ENCODE data around the gene ERAL1. TPM values are rescaled to one million over a fixed set of nuclear protein-coding genes. Genes with fewer than 3 reads are reported as not detected.
"Not testable (repeated sequence)": the region's sequence is repeated elsewhere in the genome, so short reads cannot be mapped to it uniquely, and the experiment has no call there.

ERAL1 gene
- total RNA-seq, 1 donor from 2014 or later: 38.5 TPM

- Mint-ChIP-seq H3K9me3 (ENCODE audit: unreplicated experiment) (no peaks in the 10 kb centered on the region), H3K4me1 (ENCODE audit: unreplicated experiment) (peaks cover 27% of the 10 kb centered on the region), H3K27me3 (ENCODE audit: unreplicated experiment) (no peaks in the 10 kb centered on the region), H3K27ac (ENCODE audit: unreplicated experiment) (no peak overlapping the region), H3K36me3 (ENCODE audit: unreplicated experiment) (peaks cover 11% of the 10 kb centered on the region), H3K4me3 (ENCODE audit: unreplicated experiment) (no peak overlapping the region)
- TF ChIP-seq CTCF (IDR thresholded peaks at IDR 0.05): no peak
- DNase-seq (ENCODE audit: extremely low spot score, unreplicated experiment): no peak
These were observed 27.1 kb upstream of the ERAL1 start for GRCh38 chr17:28827672-28828071.

- DNase-seq (ENCODE audit: extremely low spot score, unreplicated experiment): no peak
- Mint-ChIP-seq H3K36me3 (ENCODE audit: unreplicated experiment) (peaks cover 11% of the 10 kb centered on the region), H3K27me3 (ENCODE audit: unreplicated experiment) (no peaks in the 10 kb centered on the region), H3K4me3 (ENCODE audit: unreplicated experiment) (no peak overlapping the region), H3K9me3 (ENCODE audit: unreplicated experiment) (no peaks in the 10 kb centered on the region), H3K27ac (ENCODE audit: unreplicated experiment) (peak overlapping the region; percentile 36), H3K4me1 (ENCODE audit: unreplicated experiment) (peaks cover 24% of the 10 kb centered on the region)
- TF ChIP-seq CTCF (IDR thresholded peaks at IDR 0.05): no peak
These were observed 26.3 kb upstream of the ERAL1 start for GRCh38 chr17:28828294-28829040.

- Mint-ChIP-seq H3K36me3 (ENCODE audit: unreplicated experiment) (peaks cover 12% of the 10 kb centered on the region), H3K4me1 (ENCODE audit: unreplicated experiment) (peaks cover 12% of the 10 kb centered on the region), H3K27me3 (ENCODE audit: unreplicated experiment) (no peaks in the 10 kb centered on the region), H3K4me3 (ENCODE audit: unreplicated experiment) (no peak overlapping the region), H3K27ac (ENCODE audit: unreplicated experiment) (no peak overlapping the region), H3K9me3 (ENCODE audit: unreplicated experiment) (no peaks in the 10 kb centered on the region)
- no peak for DNase-seq (ENCODE audit: extremely low spot score, unreplicated experiment)
- no peak for TF ChIP-seq CTCF (IDR thresholded peaks at IDR 0.05)
These were observed 20.4 kb upstream of the ERAL1 start for GRCh38 chr17:28834420-28834819.

GRCh38 chr17:28836541-28836940 lies 18.3 kb upstream of the ERAL1 start:
- not testable (repeated sequence) for H3K27me3 Mint-ChIP-seq (ENCODE audit: unreplicated experiment); H3K27ac Mint-ChIP-seq (ENCODE audit: unreplicated experiment); H3K9me3 Mint-ChIP-seq (ENCODE audit: unreplicated experiment); H3K4me3 Mint-ChIP-seq (ENCODE audit: unreplicated experiment); DNase-seq (ENCODE audit: extremely low spot score, unreplicated experiment)
- Mint-ChIP-seq H3K4me1 (ENCODE audit: unreplicated experiment) (peaks cover 23% of the 10 kb centered on the region), H3K36me3 (ENCODE audit: unreplicated experiment) (peaks cover 10% of the 10 kb centered on the region)

GRCh38 chr17:28839221-28839620 lies 15.6 kb upstream of the ERAL1 start:
- TF ChIP-seq CTCF (IDR thresholded peaks at IDR 0.05): no peak
- H3K4me1 Mint-ChIP-seq (ENCODE audit: unreplicated experiment): peaks cover 34% of the 10 kb centered on the region
- no peak for DNase-seq (ENCODE audit: extremely low spot score, unreplicated experiment)
- H3K9me3 Mint-ChIP-seq (ENCODE audit: unreplicated experiment): no peaks in the 10 kb centered on the region
- peaks cover 2% of the 10 kb centered on the region for H3K36me3 Mint-ChIP-seq (ENCODE audit: unreplicated experiment)
- no peaks in the 10 kb centered on the region for H3K27me3 Mint-ChIP-seq (ENCODE audit: unreplicated experiment)
- H3K27ac Mint-ChIP-seq (ENCODE audit: unreplicated experiment): peak overlapping the region; percentile 85
- H3K4me3 Mint-ChIP-seq (ENCODE audit: unreplicated experiment): peak overlapping the region; percentile 49
